Glomerular visceral epithelial cell (primary cell): ENCODE measurements around the gene METTL1.

Experiments
- DNase-seq: peaks from one replicate; pipeline ENCODE4 v3.0.0-alpha.2; 2016; ENCODE audit errors: extremely low spot score

Gene METTL1

DNA sequence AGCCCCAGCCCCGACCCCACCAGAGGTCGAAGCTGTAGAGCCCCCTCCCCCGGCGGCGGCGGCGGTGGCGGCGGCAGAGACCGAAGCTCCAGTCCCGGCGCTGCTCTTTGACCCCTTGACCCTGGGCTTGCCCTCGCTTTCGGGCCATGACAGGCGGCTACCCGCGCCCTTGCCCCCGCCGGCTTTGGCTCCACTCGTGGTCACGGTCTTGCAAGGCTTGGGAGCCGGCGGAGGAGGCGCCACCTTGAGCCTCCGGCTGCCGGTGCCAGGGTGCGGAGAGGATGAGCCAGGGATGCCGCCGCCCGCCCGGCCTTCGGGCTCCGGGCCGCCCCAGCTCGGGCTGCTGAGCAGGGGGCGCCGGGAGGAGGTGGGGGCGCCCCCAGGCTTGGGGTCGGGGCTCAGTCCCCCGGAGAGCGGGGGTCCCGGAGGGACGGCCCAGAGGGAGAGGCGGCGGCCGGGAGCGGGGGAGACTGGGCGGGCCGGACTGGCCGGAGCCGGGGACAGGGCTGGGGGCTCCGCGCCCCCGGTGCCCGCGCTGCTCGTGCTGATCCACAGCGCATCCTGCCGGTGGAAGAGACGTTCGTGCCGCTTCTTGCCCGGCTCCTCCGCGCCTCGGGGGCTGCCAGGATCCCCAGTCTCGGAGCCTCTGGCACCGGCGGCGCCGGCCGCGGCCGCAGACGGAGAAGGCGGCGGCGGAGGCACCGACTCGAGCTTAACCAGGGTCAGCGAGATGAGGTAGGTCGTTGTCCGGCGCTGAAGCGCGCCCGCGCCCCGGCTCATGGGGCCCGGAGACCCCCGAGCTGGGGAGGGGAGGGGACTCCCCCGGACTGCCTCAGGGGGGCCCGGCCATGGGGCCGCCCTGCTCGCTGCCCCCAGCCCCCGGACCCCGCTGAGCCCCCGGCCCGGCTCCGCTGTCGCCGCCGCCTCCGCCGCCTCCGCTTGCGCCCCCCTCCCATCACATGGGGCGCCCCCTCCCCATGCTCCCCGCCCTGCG is 34.1 kb downstream of the METTL1 start:
- no peak for DNase-seq

DNA sequence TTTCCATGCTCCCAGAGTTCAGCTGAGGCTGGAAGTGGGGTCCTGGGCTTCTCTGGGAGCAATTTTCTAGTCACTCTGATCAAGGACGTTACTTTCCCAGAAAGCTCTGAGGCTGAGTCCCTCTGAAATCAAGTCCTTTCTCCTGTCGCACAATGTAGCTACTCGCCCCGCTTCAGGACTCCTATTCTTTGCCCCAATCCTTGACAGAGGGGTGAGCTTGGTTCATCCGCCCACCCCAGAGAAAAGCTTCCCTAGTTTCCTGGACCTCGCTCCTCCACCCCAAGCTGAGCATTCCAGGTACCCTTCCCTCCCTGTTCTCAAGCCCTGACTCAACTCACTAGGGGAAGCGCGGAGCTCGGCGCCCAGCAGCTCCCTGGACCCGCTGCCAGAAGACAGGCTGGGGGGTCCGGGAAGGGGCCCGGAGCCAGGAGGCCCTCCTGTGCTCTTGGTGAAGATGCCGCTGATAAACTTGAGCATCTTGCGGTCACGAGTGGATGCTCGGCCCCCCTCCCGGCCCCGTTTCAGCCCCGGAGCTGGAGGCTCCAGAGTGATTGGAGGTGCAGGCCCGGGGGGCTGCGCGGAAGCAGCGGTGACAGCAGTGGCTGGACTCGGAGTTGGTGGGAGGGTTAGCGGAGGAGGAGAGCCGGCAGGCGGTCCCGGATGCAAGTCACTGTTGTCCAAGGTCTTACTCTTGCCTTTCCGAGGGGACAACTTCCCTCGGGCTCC is 35.0 kb downstream of the METTL1 start:
- no peak for DNase-seq

DNA sequence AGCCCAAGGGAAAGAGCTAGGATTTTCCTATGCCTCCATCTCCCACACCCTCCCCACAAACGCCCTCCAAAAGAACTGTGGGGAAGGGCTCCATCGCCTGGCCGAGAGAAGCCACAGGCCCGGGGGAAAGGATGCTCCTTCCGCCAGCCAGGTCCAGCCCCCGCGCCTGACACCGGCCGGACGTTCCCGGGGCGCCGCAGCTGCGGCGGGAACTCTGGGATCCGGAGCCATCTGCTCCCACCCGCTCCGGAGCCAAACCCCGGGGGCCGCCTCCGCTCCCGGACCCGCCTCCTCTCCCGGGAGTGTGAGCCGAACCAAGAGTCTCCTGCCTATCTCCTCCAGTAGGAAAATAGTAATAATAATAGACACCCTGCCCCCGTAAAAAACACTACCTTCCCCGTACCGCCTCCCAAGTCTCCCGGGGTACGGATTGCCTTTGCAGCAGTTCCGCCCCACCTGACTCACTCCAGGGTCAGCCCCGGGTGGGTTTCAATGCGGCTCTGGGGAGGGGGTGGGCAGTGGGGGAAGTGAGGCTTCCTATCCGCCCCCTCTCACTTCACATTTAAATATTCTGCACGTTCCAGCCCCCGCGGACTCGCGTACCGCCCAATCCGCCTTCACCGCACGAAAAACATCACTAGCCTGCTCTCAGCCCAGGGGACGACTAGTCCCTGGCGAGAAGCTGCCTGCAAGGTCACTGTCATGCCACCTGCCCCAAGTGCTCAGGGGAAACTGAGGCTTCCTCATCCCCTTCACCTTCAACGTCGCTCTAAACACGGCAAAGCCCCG is 35.8 kb downstream of the METTL1 start:
- peak; percentile 45 for DNase-seq

DNA sequence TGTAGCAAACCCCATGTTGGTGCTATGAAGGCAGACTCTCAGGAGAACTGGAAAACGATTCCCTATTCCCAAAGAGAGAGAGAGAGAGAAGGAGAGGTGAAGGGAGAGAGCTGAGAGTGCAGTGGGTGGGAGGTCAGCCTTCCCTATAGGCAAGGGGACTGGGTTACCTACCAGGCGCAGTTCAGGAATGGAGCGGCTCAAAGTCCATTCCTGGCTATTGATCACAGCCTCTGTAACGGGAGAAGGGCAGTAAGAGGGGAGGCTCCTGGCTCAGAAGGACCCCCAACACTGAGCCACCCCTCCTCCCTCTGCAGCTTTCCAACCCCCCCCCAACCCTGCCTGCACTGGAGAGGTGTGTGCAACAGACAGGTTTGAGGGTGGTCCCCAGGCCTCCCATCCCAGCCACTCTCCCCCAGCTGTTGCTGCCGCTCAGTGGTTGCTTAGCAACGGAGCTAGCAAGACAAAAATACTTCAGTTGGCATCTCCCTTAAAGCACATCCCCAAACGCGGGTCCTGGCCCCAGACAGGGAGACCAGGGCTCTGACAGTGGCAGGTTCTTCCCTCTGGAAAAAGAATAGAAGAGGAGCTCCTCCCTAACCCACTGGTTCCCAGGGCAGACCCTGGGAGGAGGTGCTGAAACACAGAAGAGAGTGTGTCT is 36.6 kb downstream of the METTL1 start:
- peak; percentile 21 for DNase-seq

DNA sequence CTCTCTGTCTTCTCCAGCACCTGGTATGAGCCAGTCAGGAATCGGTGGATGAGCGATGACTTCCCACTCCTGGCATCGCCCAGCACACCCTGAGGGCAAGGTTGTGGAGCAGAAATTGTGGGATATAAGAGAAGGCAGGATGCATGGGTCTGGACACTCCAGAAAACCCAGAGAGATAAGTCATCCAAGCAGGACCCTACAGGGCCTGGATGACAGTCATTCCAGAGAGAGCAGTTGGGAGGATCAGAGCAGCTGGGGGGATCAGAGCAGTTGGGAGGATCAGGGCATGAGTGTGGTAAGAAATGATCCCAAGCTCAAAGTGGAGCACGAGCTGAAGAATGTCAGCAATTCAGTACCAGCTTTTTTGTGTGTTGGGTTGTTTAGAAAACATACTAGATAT is 37.3 kb downstream of the METTL1 start:
- no peak for DNase-seq

DNA sequence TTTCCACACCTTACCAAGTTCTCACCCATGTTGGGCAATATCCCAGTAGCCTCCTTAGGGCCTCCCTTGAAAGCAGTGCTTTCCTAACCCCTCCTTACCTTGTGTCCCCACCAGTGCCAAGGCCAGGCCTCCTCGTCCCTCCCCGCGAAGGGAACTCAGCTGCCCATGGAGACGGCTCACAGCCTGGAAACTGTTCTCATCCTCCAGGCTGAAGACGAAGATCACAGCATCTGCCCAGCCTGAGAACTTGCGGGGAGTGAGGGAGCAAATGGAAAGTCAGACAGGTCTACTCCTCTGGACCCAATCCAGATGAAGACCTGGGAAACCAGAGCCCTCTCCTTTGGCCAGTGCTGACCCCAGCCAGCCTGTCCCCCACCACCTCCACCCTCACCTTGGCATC is 38.0 kb downstream of the METTL1 start:
- DNase-seq = no peak

DNA sequence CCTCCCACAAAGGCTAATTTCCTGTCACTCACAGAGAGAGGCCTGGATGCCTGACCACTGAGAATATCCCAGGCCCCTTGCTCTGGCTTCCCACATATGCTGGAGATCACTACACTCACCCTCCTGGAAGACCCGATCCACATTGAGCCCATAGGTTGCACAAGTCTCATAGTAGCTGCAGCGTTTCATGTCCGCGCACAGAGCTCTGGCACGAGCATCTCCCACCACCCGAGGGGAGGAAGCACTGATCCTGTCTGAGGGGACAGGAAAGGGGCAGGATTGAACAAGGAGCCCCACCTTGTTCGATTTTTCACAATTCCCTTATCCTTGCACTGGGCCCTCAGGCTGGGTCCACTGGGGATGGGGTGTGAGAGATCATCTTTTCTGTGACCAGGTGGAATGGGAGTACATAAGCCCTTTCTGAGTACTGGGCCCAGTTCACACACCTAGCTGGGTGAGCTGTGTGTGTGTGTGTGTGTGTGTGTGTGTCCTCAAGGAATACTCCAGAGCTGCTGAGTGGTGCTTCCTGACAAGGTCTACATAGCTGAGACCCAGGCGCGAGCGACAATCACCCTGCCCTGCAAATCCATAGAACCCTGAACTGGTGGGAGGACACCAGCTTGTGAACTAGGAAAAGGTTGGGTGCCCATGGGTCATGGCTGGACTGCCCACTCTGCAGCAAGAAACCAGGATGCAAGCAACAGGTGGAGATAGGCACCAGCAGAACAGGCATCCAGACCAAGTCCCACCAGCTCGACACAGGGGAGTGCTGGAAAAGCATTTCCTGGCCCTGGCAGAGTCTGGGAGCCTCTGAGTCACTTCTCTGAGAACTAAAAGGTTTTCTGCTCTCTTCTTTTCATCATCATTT is 38.9 kb downstream of the METTL1 start:
- no peak for DNase-seq

DNA sequence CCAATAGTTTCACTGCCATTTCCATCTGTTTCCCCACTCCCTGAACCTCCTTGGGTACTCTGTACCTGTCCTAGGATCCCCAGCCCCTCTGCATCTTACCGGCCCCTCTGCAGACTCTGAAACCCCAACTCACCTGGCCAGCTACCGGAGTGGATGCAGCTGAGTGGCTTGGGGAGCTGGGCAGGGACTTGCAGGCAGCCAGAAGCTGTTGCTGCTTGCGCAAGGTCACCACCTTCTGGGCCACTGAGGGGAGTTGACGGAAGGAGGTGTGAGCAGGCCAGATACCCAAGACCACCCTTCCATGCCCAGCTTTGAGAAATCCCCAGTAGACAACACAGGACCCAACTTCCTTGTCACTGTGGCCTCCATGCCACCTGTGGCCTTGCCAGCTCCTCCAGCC is 39.6 kb downstream of the METTL1 start:
- no peak for DNase-seq

DNA sequence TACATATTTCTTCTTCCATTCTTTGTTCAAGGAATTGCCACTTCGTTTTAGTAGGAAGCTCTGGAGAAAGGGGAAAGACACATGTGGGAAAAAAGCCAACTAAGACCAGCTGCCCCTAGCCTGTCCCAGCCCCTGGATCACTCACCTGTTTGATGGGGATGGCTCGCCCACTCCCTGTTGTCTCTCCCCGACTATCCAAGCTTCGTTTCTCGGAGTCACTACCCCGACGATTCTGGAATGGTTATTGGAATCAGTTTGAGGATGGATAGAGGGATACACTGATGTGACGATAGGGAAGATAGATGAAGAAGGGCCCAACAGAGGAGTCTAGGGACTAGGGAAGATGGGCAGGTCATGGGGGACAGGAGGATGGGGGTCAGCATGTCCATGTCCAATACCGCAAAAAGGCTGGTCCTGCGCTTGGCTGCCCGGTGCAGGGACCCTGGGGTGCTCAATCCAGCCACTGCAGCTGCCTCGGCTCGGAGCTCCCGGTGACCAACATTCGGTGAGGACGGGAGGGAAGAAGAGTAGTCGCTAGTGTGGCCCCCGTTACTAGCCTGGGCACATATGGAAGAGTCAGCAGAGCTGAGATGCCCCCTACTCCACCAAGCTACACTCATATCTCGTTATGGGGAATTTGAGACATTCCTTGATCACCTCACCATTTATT is 40.4 kb downstream of the METTL1 start:
- DNase-seq = no peak

DNA sequence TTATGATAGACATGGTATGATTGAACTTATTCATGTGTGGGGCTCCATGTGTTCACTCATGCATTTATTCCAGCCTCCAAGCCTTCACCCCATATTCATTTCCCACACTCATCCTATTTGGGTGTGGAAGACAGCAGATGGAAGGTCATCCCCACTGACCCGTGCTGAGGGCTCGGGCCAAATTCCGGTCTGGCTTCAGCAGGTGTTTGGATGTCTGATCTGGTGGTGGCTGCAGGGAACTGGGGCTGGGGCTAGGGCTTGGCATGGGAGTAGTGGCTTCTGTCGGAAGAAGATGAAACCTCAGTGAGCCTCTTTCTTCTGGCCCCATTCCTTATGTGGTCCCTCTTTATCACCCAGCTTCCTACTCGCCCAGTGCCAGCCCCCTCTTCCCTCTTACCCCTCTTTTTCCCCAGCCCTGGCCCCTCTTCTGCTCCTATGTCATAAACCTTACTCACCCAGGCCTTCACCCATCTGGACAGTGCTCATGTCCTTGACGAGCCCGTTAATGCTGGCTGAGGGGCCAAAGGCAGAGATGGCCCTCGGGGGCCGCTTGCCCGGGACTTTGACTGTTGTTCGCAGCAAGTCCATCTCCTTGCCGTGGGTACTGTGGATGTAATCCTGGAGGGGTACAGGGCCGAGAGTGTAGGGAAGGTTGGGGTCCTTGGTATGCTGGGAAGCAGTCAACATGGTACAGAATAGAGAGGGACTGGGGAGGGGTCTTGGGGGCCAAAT is 41.4 kb downstream of the METTL1 start:
- DNase-seq = no peak

DNA sequence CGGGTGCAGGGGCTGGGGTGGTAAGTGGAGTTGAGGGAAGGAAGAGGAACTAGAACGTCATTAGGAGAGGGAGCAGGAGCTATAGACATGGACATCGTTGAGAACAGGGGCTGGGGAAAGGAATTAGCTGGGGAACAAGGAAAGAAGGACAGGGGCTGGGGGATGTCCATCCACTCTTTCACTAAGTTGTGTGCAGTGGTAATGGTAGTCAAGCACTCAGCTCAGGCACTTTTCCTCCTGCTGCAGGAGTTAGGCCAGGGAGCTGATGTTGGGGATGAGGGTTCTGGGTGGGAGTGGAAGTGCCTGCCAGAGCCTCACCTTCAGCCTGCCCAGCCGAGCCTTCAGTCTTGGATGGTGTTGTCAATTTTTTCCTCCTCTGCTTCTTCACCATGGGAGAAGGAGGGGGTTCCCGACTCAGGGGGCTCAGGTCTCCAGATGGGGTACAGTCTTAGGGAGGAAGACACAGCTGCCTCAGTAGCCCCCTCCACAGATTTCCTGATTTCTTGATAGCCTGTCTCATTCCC is 42.5 kb downstream of the METTL1 start:
- no peak for DNase-seq

DNA sequence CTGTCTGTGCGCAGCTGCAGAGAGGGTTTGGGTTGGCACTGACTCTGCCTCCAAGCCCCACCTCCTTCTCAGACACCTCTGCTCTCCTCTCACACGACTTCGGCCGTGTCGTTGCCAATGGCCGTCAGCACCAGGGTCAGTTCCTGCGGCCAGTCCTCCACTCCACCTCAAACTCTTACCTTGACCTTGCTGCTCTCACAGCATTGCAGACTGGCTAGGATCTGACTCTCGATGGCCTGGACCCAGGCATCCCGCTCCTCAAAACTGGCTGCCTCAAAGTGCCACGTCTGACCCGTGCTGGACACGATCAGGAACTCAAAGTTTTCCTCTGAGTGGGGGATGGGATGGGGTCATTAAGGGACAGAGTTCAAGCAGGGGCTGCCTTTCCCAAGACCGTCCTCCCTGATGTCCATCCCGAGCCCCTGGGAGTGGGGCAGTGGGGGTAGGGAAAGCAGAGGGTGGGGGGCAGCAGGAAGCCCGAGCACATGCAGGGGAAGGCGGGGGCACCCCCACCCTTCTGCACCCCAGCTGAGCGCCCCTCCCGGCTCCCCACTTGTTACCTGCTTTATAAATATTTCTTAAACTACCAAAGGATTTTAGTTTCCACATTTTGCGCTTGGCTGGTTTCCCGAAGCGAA is 44.0 kb downstream of the METTL1 start:
- no peak for DNase-seq

DNA sequence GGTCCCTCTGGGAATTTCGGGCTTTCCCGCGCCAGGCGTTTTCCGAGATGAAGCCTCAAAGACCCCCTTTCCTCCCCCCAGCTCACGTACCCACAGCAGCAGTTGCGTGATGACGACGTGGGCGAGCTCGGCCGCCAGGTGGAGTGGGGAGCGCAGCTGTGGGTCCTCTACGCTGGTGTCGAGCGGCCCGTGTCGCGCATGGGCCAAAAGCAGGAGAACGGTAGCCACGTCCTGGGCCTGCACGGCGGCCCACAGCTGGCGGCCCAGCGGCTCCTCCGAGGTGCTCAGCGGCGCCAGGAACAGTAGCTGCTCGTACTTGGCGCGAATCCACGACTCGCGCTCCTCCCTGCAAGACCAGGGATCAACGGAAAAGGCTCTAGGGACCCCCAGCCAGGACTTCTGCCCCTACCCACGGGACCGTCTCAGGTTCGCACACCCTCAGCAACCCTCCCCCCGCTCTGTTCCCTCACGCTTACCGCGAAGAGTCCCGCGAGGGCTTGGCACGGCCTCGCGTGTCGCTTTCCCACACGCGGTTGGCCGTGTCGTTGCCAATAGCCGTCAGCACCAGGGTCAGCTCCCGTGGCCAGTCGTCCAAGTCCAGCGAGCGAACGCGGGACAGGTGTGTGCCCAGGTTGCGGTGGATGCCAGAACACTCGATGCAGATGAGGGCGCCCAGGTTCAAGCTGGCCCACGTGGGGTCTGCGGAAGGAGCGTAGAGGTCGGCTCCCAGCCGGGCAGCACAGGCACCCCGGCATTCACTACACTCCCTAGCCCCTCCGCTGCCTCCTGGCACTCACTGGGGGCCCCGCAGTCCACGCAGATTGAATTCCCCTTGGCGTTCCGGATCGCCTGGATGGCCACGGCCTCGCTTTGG is 44.8 kb downstream of the METTL1 start:
- no peak for DNase-seq

DNA sequence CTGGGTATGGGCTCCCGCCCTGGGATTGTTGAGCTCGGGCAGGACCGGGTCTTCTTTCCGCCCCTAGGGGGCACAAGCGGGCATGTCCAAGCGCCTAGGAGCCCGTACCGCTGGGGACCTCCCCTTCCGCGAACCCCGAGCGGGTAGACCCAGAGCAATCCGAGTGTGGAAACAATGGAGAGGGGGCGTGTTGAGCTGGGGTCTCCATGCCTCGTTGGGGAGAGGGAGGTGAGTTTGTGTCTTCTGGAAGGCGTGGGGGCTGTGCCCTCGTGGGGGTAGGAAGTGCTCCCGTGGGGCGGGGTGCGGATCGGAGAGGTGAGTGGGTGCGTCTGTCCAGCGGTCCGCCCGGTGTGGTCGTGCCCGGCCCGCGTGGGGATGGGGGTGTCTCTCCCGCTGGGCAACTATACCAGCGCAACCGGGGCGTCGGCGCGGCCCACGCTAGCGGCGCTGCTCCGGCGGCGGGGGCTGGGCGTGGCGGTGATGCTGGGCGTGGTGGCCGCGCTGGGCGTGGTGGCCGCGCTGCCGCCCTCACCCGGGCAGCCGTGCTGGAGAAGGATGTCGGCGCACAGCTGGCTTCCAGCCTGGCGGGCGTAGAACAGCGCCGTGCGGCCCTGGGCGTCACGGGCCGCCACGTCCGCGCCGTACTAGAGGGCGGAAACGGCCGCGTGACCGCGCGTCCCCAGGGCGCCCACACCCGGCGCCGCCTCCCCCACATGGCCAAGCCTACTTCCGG is 45.6 kb downstream of the METTL1 start:
- DNase-seq = peak; percentile 89

DNA sequence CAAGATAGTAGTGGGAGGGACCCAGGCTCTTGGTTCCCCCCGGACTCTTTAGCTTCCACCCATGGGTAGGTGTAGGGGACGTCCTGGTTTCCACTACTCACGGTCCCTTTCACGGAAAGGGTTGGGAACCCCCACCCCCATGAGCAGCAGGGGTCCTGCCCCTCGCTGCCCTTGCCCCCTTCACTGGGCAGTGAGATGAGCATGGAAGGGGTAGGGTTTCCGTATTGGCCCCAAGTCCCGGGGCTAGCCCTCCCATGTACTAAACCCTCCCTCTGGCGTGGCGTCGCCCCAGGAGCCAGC is 46.1 kb downstream of the METTL1 start:
- DNase-seq = no peak

DNA sequence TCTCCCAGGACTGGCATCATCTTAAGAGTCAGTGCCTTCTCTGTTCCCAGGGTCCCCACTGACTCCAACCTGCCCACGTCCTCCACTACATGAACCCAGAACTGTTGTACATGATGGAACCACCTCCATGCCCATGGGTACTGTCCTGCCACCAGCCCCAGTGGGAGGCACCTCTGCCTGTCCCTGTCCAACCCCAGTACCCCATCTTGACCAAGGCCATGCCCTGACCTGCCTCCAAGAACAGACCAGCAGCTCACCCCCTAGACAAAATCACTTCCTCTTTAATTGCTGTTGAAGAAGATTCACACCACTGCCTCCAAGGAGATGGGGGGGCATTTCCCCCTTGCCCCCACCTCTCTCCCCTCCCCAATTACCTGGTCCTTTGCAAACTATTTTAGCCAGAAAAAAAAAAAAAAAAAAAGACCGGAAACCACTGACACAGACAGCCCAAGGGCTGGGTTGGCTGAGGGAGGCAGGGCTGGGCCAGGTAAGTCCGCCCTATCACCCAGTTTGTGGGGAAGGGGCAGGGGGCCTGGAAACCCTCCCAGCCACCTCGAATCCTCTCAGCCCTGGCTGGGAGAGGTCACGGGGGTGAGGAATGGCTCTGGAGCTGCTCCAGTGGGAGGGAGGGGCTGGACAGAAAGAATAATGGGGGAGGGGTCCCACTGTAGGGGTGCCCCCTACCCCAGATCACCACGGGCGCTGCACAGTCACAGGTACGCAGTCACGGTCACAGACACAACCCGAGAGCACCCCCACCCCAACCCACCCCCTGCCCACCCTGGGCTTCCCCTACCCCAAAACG is 46.8 kb downstream of the METTL1 start:
- DNase-seq = no peak
